ENCODE results near the gene ABHD6.
"Not testable (repeated sequence)": the region's sequence is repeated elsewhere in the genome, so short reads cannot be mapped to it uniquely, and the experiment has no call there.

Gene ABHD6

GRCh38 chr3:58324391-58325390 lies 87.1 kb downstream of the ABHD6 start:
- DNase-seq: no peak

- no peak for DNase-seq
These were observed 88.0 kb downstream of the ABHD6 start for GRCh38 chr3:58325525-58325992.

- DNase-seq: no peak
These were observed 88.8 kb downstream of the ABHD6 start for GRCh38 chr3:58326267-58326900.

- no peak for DNase-seq
These were observed 91.7 kb downstream of the ABHD6 start for GRCh38 chr3:58329150-58329921.

GRCh38 chr3:58329922-58330413 lies 92.4 kb downstream of the ABHD6 start:
- DNase-seq: no peak

- no peak for DNase-seq
These were observed 94.1 kb downstream of the ABHD6 start for GRCh38 chr3:58331593-58332152.

GRCh38 chr3:58332575-58333188 lies 95.1 kb downstream of the ABHD6 start, which contains the start of gene PXK:
PXK (plus strand) TSS chr3:58332892; CDS start chr3:58332989, 97 bp downstream.
- peak; percentile 14 for DNase-seq

- DNase-seq: peak; percentile 2
These were observed 95.8 kb downstream of the ABHD6 start for GRCh38 chr3:58333206-58334012.

GRCh38 chr3:58334013-58334321 lies 96.4 kb downstream of the ABHD6 start:
- no peak for DNase-seq

GRCh38 chr3:58334506-58334884 lies 96.9 kb downstream of the ABHD6 start:
- DNase-seq: no peak

- no peak for DNase-seq
These were observed 98.0 kb downstream of the ABHD6 start for GRCh38 chr3:58335652-58335947.

- no peak for DNase-seq
These were observed 98.7 kb downstream of the ABHD6 start for GRCh38 chr3:58336135-58336882.

- no peak for DNase-seq
These were observed 99.6 kb downstream of the ABHD6 start for GRCh38 chr3:58337190-58337589.

- not testable (repeated sequence) for DNase-seq
These were observed 101.6 kb downstream of the ABHD6 start for GRCh38 chr3:58339146-58339545.

GRCh38 chr3:58340594-58341244 lies 103.1 kb downstream of the ABHD6 start:
- DNase-seq: no peak

GRCh38 chr3:58341376-58341775 lies 103.8 kb downstream of the ABHD6 start:
- no peak for DNase-seq

GRCh38 chr3:58342676-58343075 lies 105.1 kb downstream of the ABHD6 start:
- no peak for DNase-seq

Data from NCI-H510A treated with DMSO at 0.1 percent for 48 hours (cell line).